ENCODE data around the gene CASKIN1.

The CASKIN1 gene

GRCh38 chr16:2174396-2175131 is 21.8 kb downstream of the CASKIN1 start:
- no peak for DNase-seq (ENCODE audit: low read depth, low spot score)

DNA sequence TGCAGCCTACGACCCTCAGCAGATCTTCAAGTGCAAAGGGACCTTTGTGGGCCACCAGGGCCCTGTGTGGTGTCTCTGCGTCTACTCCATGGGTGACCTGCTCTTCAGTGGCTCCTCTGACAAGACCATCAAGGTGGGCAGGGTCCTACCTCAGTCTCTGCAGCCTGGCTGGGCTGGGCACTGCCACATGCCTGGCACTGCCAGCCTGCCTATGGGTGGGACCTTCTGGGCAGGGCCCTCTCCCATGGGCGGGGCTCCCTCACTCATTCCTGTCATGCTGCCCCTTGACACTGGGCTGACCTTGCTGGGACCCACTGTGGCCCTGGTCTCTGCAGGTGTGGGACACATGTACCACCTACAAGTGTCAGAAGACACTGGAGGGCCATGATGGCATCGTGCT is 22.5 kb downstream of the CASKIN1 start:
- no peak for DNase-seq (ENCODE audit: low read depth, low spot score)

GRCh38 chr16:2173366-2173765 is 23.0 kb downstream of the CASKIN1 start:
- DNase-seq (ENCODE audit: low read depth, low spot score) = no peak

GRCh38 chr16:2172688-2173335 is 23.6 kb downstream of the CASKIN1 start:
- DNase-seq (ENCODE audit: low read depth, low spot score) = no peak

GRCh38 chr16:2171601-2172178 is 24.7 kb downstream of the CASKIN1 start:
- no peak for DNase-seq (ENCODE audit: low read depth, low spot score)

DNA sequence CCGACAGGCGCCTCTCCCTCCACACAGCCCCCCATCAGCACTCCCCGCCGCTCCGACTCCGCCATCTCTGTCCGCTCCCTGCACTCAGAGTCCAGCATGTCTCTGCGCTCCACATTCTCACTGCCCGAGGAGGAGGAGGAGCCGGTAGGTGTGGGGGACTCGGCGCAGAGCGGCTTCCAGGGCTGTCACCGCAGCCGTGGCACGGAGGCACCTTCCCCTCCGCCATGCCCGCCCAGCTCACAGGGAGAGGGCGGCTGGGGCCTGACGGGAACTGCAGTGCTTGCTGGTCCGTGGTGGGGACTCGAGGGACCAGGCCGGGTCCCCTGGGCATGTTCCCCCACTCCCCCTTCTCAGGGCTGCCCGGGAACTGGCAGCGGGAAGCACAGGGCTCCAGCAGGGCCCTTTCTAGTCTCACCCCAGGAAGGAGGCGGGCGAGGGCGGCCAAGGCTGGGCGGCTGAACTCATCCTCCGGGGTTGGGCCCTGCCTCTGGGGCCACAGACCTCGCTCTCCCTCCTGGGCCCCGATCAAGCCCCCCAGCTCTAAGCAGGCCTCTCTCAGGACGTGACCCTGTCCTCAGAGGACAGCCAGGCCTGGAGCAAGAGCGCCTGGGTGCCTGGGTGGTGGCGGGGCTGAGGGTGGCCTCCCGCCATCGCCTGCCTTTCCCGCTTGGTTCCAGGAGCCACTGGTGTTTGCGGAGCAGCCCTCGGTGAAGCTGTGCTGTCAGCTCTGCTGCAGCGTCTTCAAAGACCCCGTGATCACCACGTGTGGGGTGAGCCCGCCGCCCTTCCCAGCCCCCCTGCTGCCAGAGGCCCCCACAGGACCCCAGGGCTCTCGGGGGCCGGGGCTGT is 25.6 kb downstream of the CASKIN1 start:
- DNase-seq (ENCODE audit: low read depth, low spot score) = no peak

DNA sequence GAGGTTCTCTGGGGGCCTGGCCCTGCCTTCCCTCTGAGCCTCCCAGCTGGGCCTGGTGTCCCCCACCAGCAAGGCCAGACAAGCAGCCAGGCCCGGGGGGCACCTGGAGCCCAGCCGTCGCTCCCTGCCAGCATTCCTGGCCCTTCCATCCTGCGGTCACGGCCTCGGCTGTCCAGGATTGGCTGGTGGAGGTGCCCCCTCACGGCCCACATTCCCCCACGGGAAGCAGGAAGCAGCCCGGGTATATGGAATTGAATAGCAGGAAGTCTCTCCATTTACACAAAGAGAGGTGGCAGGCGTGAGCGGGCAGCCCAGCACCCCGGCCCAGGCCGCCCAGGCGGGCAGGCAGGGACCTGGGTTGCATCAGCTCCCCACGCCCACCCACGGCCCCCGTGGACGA is 26.3 kb downstream of the CASKIN1 start:
- no peak for DNase-seq (ENCODE audit: low read depth, low spot score)

DNA sequence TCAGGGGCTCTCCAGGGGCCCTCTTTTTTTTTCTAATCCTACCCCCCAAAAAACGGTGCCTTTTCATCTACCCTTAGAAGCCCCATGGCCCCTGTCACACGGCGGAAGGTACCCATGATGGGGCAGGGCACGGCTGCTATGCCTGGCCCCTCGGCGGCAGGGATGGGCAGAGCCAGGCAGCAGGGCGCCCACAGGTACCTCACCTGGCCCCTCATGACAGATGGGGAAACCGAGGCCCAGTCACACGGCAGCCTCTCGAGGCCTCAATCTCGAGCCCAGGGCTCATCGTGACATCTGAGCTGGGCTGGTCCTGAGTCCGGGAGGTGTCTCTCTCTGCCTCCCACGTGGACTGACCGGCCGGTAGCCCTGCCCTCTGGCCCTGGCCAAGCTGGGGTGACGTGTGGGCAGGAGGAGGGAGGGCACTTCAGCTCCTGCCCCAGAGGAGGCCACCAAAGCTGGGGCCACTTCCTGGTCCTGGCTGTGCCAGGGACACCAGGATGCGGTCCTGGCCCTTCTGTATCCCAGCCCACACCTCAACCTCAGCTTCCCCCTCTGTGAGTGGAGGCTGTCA is 29.3 kb downstream of the CASKIN1 start:
- DNase-seq (ENCODE audit: low read depth, low spot score) = no peak

GRCh38 chr16:2166263-2167067 is 29.9 kb downstream of the CASKIN1 start:
- DNase-seq (ENCODE audit: low read depth, low spot score) = no peak

GRCh38 chr16:2165861-2166260 is 30.5 kb downstream of the CASKIN1 start:
- no peak for DNase-seq (ENCODE audit: low read depth, low spot score)

DNA sequence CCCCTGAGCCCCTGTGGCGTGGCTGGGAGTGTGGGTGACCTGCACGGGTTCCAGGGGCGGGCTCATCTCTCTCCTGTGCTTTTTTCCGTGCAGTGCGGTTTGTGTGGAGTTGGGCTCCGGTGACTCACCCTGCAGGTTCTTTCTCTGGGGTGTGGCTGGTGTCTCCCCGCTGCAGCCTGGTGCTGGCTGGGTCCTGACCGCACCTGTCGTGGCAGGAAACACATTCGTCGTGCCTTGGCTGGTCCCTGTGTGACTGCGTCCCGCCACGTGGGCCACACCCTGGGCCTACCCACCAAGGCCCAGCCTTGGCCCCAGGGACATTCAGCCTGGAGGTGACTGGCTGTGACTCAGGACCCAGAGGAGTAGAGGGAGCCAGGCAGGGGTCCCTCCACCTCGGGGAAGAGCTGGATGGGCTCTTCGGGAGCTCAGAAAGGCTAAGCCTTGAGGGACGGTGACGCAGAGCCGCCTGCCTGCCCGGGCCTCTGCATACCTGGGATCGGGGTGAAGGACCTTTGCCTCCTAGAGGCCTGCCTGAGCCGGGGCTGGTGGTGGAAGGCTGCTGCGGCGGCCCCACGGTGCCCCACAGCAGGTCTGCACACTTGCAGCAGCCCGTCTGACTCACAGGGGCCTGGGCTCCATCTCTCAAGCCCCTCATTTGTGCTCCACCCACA is 33.1 kb downstream of the CASKIN1 start:
- no peak for DNase-seq (ENCODE audit: low read depth, low spot score)

DNA sequence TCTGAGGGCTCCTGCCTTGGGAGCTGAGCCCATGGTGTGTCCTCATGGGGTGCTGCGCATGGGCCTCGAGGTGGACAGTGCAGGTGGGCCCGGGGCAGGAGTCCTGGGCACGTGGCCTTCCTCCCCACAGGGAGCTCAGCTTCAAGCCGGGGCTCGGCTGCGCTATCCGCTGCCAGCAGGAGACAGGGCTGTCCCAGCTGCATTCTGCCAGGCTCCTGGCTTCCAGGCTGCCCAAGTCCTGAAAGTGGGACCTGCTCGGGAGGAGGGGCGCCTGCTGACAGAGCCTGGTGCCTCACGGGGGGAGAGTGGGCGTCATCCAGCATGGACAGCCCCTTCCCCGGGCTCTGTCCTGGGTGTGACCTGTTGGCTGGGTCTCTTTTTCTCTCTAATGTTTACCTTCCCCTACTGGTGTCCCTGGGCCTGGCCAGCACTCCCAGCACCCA is 33.7 kb downstream of the CASKIN1 start:
- DNase-seq (ENCODE audit: low read depth, low spot score) = no peak

DNA sequence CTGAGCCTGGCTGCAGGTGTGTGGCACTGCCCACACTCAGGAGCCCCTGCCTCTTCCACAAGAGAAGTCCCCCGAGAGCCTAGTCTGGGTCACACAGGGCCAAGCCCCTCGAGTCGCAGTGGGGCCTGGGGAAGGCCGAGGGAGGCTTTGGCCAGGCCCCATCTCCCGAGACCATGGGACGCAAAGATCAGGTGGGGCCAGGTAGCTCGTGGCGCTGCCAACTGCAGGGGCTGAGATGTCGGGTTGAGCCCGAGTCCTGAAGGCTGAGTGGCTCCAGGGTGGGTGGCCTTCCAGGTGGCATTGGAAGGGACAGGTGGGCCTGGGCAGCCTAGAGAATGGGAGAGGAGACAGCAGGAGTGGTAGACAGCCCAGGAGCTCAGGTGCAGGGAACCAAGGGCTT is 34.5 kb downstream of the CASKIN1 start:
- no peak for DNase-seq (ENCODE audit: low read depth, low spot score)

DNA sequence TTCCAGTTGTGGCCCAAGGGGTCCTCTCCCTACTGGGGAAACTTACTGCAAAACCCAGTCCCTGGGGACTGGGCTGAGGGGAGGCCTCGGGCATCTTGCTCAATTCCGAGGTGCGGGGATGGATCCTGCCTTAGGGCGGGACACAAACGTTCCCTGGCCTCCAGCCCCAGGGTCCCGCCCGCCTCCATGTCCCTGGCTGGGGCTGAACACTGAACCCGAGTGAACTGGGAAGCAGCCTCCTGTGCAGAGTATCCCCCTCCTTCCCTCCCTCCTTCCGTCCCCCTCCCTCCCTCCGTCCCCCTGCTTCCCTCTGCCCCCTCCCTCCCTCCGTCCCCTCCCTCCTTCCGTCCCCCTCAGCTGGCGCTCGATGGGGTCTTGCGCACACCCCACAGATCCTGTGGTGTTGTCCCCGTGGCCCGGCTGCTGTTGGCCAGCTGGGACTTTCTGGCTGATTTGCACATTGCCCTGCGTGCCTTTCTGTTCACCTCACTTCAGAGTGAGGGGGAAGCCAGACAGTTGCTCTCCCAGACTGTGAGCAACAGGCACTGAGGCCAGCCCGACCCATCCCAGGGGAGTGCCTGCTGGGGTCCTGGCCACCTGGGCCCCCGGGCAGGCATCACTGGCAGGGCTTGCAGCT is 35.4 kb downstream of the CASKIN1 start:
- DNase-seq (ENCODE audit: low read depth, low spot score) = no peak

GRCh38 chr16:2159175-2159838 is 37.1 kb downstream of the CASKIN1 start:
- DNase-seq (ENCODE audit: low read depth, low spot score) = no peak

- DNase-seq (ENCODE audit: low read depth, low spot score) = no peak
These were observed 38.2 kb downstream of the CASKIN1 start for GRCh38 chr16:2158262-2158638.

- DNase-seq (ENCODE audit: low read depth, low spot score) = no peak
These were observed 38.7 kb downstream of the CASKIN1 start for GRCh38 chr16:2157480-2158261.

- DNase-seq (ENCODE audit: low read depth, low spot score) = no peak
These were observed 39.6 kb downstream of the CASKIN1 start for GRCh38 chr16:2156849-2157224.
